Testis (tissue), 3 donors: ENCODE measurements around the gene TTC23. TPM values are rescaled to one million over a fixed set of nuclear protein-coding genes. Genes with fewer than 3 reads are reported as not detected.
"Not testable (repeated sequence)": the region's sequence is repeated elsewhere in the genome, so short reads cannot be mapped to it uniquely, and the experiment has no call there.

Experiments used
- DNase-seq: peaks from one replicate; pipeline ENCODE4 v3.0.0-alpha.2; 2019
- H3K27ac ChIP-seq, 2 donors: fragments of 200-600 bp; sonication (generic); one replicate each; pipeline ENCODE4 v1.5.1; 2019
- H3K27me3 ChIP-seq: fragments of 200-600 bp; sonication (generic); one replicate; pipeline ENCODE4 v1.5.1; 2019
- H3K36me3 ChIP-seq: fragments of 200-600 bp; sonication (generic); one replicate; pipeline ENCODE4 v1.5.1; 2017; ENCODE audit warnings: low read depth; ENCODE audit errors: missing control alignments
- H3K4me1 ChIP-seq: fragments of 200-600 bp; sonication (generic); one replicate; pipeline ENCODE4 v1.5.1; 2019
- H3K4me3 ChIP-seq, 2 donors: fragments of 200-600 bp; sonication (generic); one replicate each; pipeline ENCODE4 v1.5.1; 2017 to 2019
- H3K9me3 ChIP-seq: fragments of 200-600 bp; sonication (generic); one replicate; pipeline ENCODE4 v1.5.1; 2017
- CTCF ChIP-seq, 3 experiments: fragments of 450-650 bp in 2 of 3; fragments of 200-600 bp in 1 of 3; sonication (generic) in 1 of 3; IDR thresholded peaks; one replicate each; pipeline ENCODE4 v1.5.1; 2016 to 2019; ENCODE audit warnings: antibody characterized with exemption in 3 of 3, mild to moderate bottlenecking in 2 of 3, moderate library complexity in 1 of 3
- POLR2A ChIP-seq: fragments of 450-650 bp; IDR thresholded peaks from one replicate; pipeline ENCODE4 v1.6.1; 2017; ENCODE audit warnings: antibody characterized with exemption, mild to moderate bottlenecking, moderate library complexity
- WGBS, 2 donors: methylation state at CpG; one replicate each; pipeline ENCODE4 v1.1.5; 2018; 5-methylcytosine and 5-hydroxymethylcytosine counted together
- intact Hi-C: fragments of 100-400 bp; cut with DNase I; formaldehyde crosslinking; loops from one replicate; pipeline ENCODE4 v1.15.1; 2023; ENCODE audit warnings: low total_unique reads
- polyA plus RNA-seq: library from polyadenylated mRNA; stranded (reverse); fragments of 350-450 nt; fragmentation: Illumina TruSeq; extraction: RNeasy Lipid Tissue Mini Kit (QIAGEN cat#74804); gene quantifications from one replicate; pipeline ENCODE4 v1.2.3, GENCODE V29; 2014; ENCODE audit warnings: low read depth, low replicate concordance; ENCODE audit not compliant: insufficient read depth
- total RNA-seq, 2 donors: library from RNA; depleted of rRNA; stranded (reverse); fragments of >200 nt; gene quantifications; one replicate each; pipeline ENCODE4 v1.2.3, GENCODE V29; 2016

Gene TTC23
- total and polyA plus RNA-seq, 3 donors from 2014 or later, result 26.6 to 40.5 (median 37.2) TPM

DNA sequence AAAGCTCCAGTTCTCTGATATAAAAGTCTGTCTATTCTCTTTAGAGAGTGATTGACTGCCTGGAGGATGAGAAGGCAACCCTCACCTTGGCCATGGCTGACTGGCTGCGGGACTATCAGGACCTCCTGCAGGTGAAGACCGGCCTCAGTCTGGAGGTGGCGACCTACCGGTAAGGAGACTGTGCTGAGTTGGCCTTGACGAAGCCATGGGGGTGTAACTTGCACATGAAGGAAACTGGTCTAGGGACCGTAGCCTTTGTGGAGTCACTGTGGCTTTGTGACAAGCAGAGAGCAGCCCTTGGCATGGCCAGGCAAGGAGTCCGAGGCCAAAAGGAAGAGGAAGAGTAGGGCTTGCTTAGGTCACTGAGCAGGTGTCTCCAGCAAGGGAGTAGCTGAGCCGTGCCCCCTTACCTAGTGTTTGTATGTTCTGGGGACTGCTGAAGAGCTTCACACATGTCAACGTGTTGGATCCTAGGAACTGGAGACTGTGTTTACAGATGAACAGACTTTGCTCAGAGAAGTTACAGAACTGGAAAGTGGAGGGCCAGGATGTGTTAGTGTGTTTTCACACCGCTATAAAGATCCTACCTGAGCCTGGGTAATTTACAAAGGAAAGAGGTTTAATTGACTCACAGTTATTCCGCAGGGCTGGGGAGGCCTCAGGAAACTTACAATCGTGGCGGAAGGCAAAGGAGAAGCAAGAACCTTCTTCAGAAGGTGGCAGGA lies 135.7 kb downstream of the TTC23 start:
- TF ChIP-seq POLR2A (no peak), CTCF (IDR thresholded peaks at IDR 0.05) (no peak)
- H3K27ac ChIP-seq, result no peak overlapping the region
- WGBS, 2 donors, result 93 to 95% methylated on average over 13 of the region's 13 CpGs
- H3K36me3 ChIP-seq, result no peaks in the 10 kb centered on the region
- intact Hi-C loops, result no loop called here
- no peaks in the 10 kb centered on the region for H3K9me3 ChIP-seq
- no peak overlapping the region for H3K4me3 ChIP-seq
- no peaks in the 10 kb centered on the region for H3K27me3 ChIP-seq
- no peak for DNase-seq
- H3K4me1 ChIP-seq, result no peaks in the 10 kb centered on the region

DNA sequence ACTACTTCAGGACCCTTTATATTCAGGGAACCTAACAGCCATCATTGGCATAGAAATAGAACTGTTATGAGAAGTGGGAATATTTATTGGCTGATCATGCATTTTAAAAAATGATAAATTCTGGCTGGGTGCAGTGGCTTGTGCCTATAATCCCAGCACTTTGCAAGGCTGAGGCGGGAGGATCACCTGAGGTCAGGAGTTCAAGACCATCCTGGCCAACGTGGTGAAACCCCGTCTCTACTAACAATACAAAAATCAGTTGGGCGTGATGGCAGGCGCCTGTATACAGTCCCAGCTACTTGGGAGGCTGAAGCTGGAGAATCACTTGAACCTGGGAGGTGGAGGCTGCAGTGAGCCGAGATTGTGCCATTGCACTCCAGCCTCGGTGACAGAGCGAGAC lies 137.7 kb downstream of the TTC23 start:
- H3K36me3 ChIP-seq, H3K27me3 ChIP-seq, H3K4me1 ChIP-seq, H3K9me3 ChIP-seq, H3K4me3 ChIP-seq, H3K27ac ChIP-seq, intact Hi-C loops, DNase-seq: not testable (repeated sequence)
- WGBS, 2 donors, result 84 to 91% methylated on average over 8 of the region's 8 CpGs

- intact Hi-C loops, result no loop called here
- Histone ChIP-seq H3K4me1 (no peaks in the 10 kb centered on the region), H3K4me3 (no peak overlapping the region), H3K27ac (no peak overlapping the region), H3K36me3 (no peaks in the 10 kb centered on the region), H3K9me3 (no peaks in the 10 kb centered on the region), H3K27me3 (no peaks in the 10 kb centered on the region)
- TF ChIP-seq POLR2A (no peak), CTCF (IDR thresholded peaks at IDR 0.05) (no peak)
- no peak for DNase-seq
- 80% methylated on average over 8 of the region's 8 CpGs for WGBS, 2 donors
Measured at GRCh38 chr15:99110581-99111320, 138.6 kb downstream of the TTC23 start.

DNA sequence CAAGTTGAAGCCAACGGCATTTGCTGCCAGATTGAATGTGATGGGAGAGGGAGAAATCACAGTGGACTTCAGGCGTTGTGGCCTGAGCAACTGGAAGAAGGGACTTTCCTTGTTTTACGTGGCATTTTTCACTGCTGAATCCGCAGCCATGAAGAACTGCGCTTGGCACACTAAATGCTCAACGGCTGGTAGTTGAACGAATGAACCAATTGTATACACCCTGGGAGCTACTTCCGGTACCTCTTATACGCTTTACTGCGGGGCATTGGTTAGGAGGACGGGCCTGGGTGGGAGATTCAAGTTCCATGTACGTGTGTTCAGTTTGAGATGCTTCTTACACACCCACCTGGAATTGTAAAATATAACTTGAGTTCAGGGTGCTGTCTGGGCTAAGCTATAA lies 139.3 kb downstream of the TTC23 start:
- Histone ChIP-seq H3K27ac (no peak overlapping the region), H3K36me3 (no peaks in the 10 kb centered on the region), H3K27me3 (no peaks in the 10 kb centered on the region), H3K9me3 (no peaks in the 10 kb centered on the region), H3K4me1 (no peaks in the 10 kb centered on the region), H3K4me3 (no peak overlapping the region)
- intact Hi-C loops, result no loop called here
- WGBS, 2 donors, result 90 to 95% methylated on average over 12 of the region's 12 CpGs
- TF ChIP-seq POLR2A (no peak), CTCF (IDR thresholded peaks at IDR 0.05) (no peak)
- DNase-seq, result no peak

DNA sequence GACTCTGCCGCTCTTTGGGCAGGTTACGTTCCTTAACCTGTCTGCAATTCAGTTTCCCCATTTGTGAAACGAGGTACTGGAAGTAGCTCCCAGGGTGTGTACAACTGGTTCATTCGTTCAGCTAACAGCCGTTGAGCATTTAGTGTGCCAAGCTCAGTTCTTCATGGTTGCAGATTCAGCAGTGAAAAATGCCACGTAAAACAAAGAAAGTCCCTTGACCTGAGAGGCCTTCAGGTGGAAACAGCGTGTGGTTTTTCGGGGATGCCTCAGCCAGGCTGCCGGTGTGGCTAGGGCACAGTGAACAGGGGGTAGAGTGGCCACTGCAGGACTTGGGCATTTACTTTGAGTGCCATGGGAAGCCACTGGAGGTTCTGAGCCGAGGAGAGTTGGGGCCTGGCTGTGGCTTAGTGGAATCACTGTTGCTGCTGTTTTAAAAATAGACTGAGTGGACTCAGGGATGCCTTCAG lies 139.8 kb downstream of the TTC23 start:
- DNase-seq, result no peak
- Histone ChIP-seq H3K36me3 (no peaks in the 10 kb centered on the region), H3K27me3 (no peaks in the 10 kb centered on the region), H3K27ac (no peak overlapping the region), H3K9me3 (no peaks in the 10 kb centered on the region), H3K4me3 (no peak overlapping the region), H3K4me1 (no peaks in the 10 kb centered on the region)
- intact Hi-C loops, result loop anchor here (5.0 kb wide), 1 partner anchor 98 kb away; no protein-coding TSS in a partner anchor
- TF ChIP-seq POLR2A, result no peak
- TF ChIP-seq CTCF (IDR thresholded peaks at IDR 0.05), result no peak
- 87 to 92% methylated on average over 10 of the region's 10 CpGs for WGBS, 2 donors
